DND-41 (cell line): ENCODE results near the gene CYFIP1.

Experiments used
- CTCF ChIP-seq: IDR thresholded peaks from 2 replicates; pipeline ENCODE4 v1.5.1; 2012; ENCODE audit warnings: borderline replicate concordance, low read length, moderate library complexity, mild to moderate bottlenecking; ENCODE audit not compliant: poor library complexity, severe bottlenecking; ENCODE audit errors: extremely low read depth
- EZH2 ChIP-seq: IDR thresholded peaks from 3 replicates; pipeline ENCODE4 v1.6.1; 2012; ENCODE audit warnings: borderline replicate concordance, low read depth, mild to moderate bottlenecking, moderate library complexity, low read length, inconsistent platforms; ENCODE audit not compliant: severe bottlenecking

- TF ChIP-seq CTCF (no peak), EZH2 (no peak)
Observed at GRCh38 chr15:22945071-22945470, 35.1 kb downstream of the CYFIP1 start.
